Endothelial cell of umbilical vein (primary cell): Measurements from ENCODE around the gene SMAD9. TPM values are rescaled to one million over a fixed set of nuclear protein-coding genes. Genes with fewer than 3 reads are reported as not detected.

Experiments
- BruUV-seq: library from RNA; stranded (reverse); fragments of 400-500 nt; replicated peaks from 2 replicates; lab custom pipeline; 2021; lab: Mats Ljungman, UMichigan
- CTCF ChIA-PET: fragments of 300-600, 350-600 bp; sonication (Branson Sonifier 250); formaldehyde crosslinking; loops from one replicate; lab custom pipeline; 2021; ENCODE audit warnings: antibody characterized with exemption, inconsistent platforms; lab: Charles Lee
- POLR2A ChIA-PET: fragments of 300-600, 350-600 bp; sonication (Branson Sonifier 250); formaldehyde crosslinking; loops from one replicate; lab custom pipeline; 2021; ENCODE audit warnings: antibody characterized with exemption, inconsistent platforms; lab: Charles Lee
- DNase-seq: peaks from one replicate; pipeline ENCODE4 v3.0.0-alpha.2; 2011; ENCODE audit warnings: low read depth, low spot score
- FAIRE-seq: peaks from 2 replicates; lab custom pipeline; 2011; peaks lifted over from hg19 to GRCh38; lab: Jason Lieb, UNC
- H2AFZ ChIP-seq: 2 replicates; pipeline ENCODE4 v1.6.0; 2012; ENCODE audit warnings: low read depth, low read length, control low read depth, inconsistent platforms
- H3K27ac ChIP-seq: 2 replicates; pipeline ENCODE4 v1.5.1; 2011; ENCODE audit warnings: low read depth, mild to moderate bottlenecking, control low read depth, low read length, moderate library complexity; ENCODE audit not compliant: insufficient read depth
- H3K27me3 ChIP-seq, 2 experiments: 2 replicates each; pipeline versions ENCODE4 v1.6.0 to v1.6.1; 2011; ENCODE audit warnings: low read length in 2 of 2, mixed read lengths in 1 of 2; ENCODE audit not compliant: control insufficient read depth in 2 of 2, insufficient read depth in 2 of 2
- H3K36me3 ChIP-seq, 2 experiments: 2 replicates in 1 of 2; 3 replicates in 1 of 2; pipeline ENCODE4 v1.5.1; 2011; ENCODE audit warnings: low read length in 2 of 2, mild to moderate bottlenecking in 1 of 2, moderate library complexity in 1 of 2; ENCODE audit not compliant: control insufficient read depth in 2 of 2, insufficient read depth in 2 of 2; ENCODE audit errors: extremely low read depth in 1 of 2
- H3K4me1 ChIP-seq: 3 replicates; pipeline ENCODE4 v1.5.1; 2011; ENCODE audit warnings: mild to moderate bottlenecking, low read length; ENCODE audit not compliant: control insufficient read depth, insufficient read depth; ENCODE audit errors: extremely low read depth
- H3K4me2 ChIP-seq: 2 replicates; pipeline ENCODE4 v1.6.1; 2011; ENCODE audit warnings: low read length, control low read depth, mixed read lengths; ENCODE audit not compliant: insufficient read depth
- H3K4me3 ChIP-seq, 3 experiments: fragments of 200-600 bp in 1 of 3; sonication (generic), shearing (Covaris generic) in 1 of 3; replicated peaks in 1 of 3; 2 replicates each; pipeline ENCODE4 v1.5.1; 2011 to 2016; ENCODE audit warnings: control low read depth in 3 of 3, low read length in 3 of 3, mild to moderate bottlenecking in 2 of 3, inconsistent platforms in 1 of 3, low read depth in 1 of 3, moderate library complexity in 1 of 3; ENCODE audit not compliant: insufficient read depth in 1 of 3
- H3K79me2 ChIP-seq: 2 replicates; pipeline ENCODE4 v1.6.0; 2012; ENCODE audit warnings: low read length, inconsistent platforms; ENCODE audit not compliant: control insufficient read depth, insufficient read depth
- H3K9ac ChIP-seq: replicated peaks from 2 replicates; pipeline ENCODE3; 2011; ENCODE audit warnings: low read length, control low read depth; ENCODE audit not compliant: insufficient read depth; ENCODE audit errors: extremely low read depth
- H3K9me1 ChIP-seq: replicated peaks from 3 replicates; pipeline ENCODE4 v1.6.0; 2011; ENCODE audit warnings: mild to moderate bottlenecking, low read length; ENCODE audit not compliant: control insufficient read depth, insufficient read depth; ENCODE audit errors: extremely low read depth
- H3K9me3 ChIP-seq: replicated peaks from 2 replicates; pipeline ENCODE4 v1.5.1; 2012; ENCODE audit warnings: low read length, inconsistent platforms; ENCODE audit not compliant: control insufficient read depth, insufficient read depth
- H4K20me1 ChIP-seq: replicated peaks from 2 replicates; pipeline ENCODE3; 2011; ENCODE audit warnings: mild to moderate bottlenecking, low read length; ENCODE audit not compliant: control insufficient read depth, insufficient read depth; ENCODE audit errors: extremely low read depth
- EZH2 ChIP-seq: IDR thresholded peaks from 2 replicates; pipeline ENCODE4 v1.6.1; 2012; ENCODE audit warnings: borderline replicate concordance, low read depth, mild to moderate bottlenecking, moderate library complexity, low read length, inconsistent platforms; ENCODE audit not compliant: severe bottlenecking
- FOS ChIP-seq: IDR thresholded peaks from 2 replicates; pipeline ENCODE4 v1.6.1; 2011; ENCODE audit warnings: mild to moderate bottlenecking, low read length, moderate library complexity, borderline replicate concordance; ENCODE audit not compliant: insufficient read depth
- GATA2 ChIP-seq: IDR thresholded peaks from 2 replicates; pipeline ENCODE4 v1.7.0; 2011; ENCODE audit warnings: low read depth, mild to moderate bottlenecking, moderate library complexity, mixed read lengths, low read length; ENCODE audit not compliant: insufficient read length, insufficient read depth
- JUN ChIP-seq: IDR thresholded peaks from 2 replicates; pipeline ENCODE4 v1.6.1; 2011; ENCODE audit warnings: borderline replicate concordance, low read depth; ENCODE audit not compliant: insufficient read length, insufficient read depth
- MYC ChIP-seq: IDR thresholded peaks from one replicate; pipeline ENCODE4 v1.6.1; 2011; ENCODE audit warnings: mild to moderate bottlenecking, low read depth, low read length
- POLR2A ChIP-seq: IDR thresholded peaks from 2 replicates; pipeline ENCODE4 v1.6.1; 2012; ENCODE audit warnings: low read depth, mild to moderate bottlenecking, control low read depth, low read length
- POLR2AphosphoS5 ChIP-seq: IDR thresholded peaks from 2 replicates; pipeline ENCODE4 v1.6.1; 2012; ENCODE audit warnings: low read depth, mild to moderate bottlenecking, control low read depth, low read length, moderate library complexity; ENCODE audit not compliant: insufficient read depth
- dilution Hi-C: fragments of 300-500 bp; cut with MboI; formaldehyde crosslinking; loops from one replicate; pipeline ENCODE4 v1.15.0; 2019; ENCODE audit warnings: low sequenced_read_pairs; ENCODE audit not compliant: extremely low pct_ligation_motif_present
- intact Hi-C: fragments of 100-400 bp; cut with micrococcal nuclease; formaldehyde crosslinking; loops from one replicate; pipeline ENCODE4 v1.10.0; 2022
- polyA plus RNA-seq, 4 experiments: library from polyadenylated mRNA; depleted of rRNA in 3 of 4; stranded (reverse) in 3 of 4; unstranded in 1 of 4; fragments of >200 nt; gene quantifications; 2 replicates each; pipeline versions ENCODE4 v1.2.1 to v1.2.3, GENCODE V29; 2011 to 2012; ENCODE audit warnings: missing spikeins in 1 of 4
- total RNA-seq: library from RNA; stranded (reverse); gene quantifications from 2 replicates; pipeline ENCODE4 v1.2.3, GENCODE V29; 2021
- TF ChIP-seq, protein P1 (sequence below): IDR thresholded peaks from 2 replicates; pipeline ENCODE4 v1.6.1; 2011; ENCODE audit not compliant: insufficient read depth, insufficient read length
- TF ChIP-seq, protein P2 (sequence below), 2 donors: IDR thresholded peaks; 1 replicate in 1 of 2; 2 replicates in 1 of 2; pipeline ENCODE4 v1.5.1; 2011; ENCODE audit warnings: low read length in 2 of 2, mild to moderate bottlenecking in 2 of 2, moderate library complexity in 2 of 2, control low read depth in 1 of 2, inconsistent platforms in 1 of 2, low read depth in 1 of 2; ENCODE audit not compliant: insufficient read depth in 1 of 2; ENCODE audit errors: extremely low read depth in 1 of 2

SMAD9 gene
- total and polyA plus RNA-seq, 2 donors (not counting 3 experiments of a cell fraction or from before 2014, with no cell fraction given) = 2.2 to 4.2 TPM

- no peak for FAIRE-seq
- dilution Hi-C loops = no loop called here
- no peaks in the 10 kb centered on the region for H3K4me1 ChIP-seq
- H4K20me1 ChIP-seq = no peaks in the 10 kb centered on the region
- no peak overlapping the region for H3K4me3 ChIP-seq
- no peaks in the 10 kb centered on the region for H3K9me1 ChIP-seq
- intact Hi-C loops = no loop called here
- H3K27ac ChIP-seq = no peak overlapping the region
- H2AFZ ChIP-seq = no peak overlapping the region
- ChIA-PET POLR2A (no interaction called here), CTCF (interaction anchor here (0.8 to 1.7 kb wide), 4 partner anchors 11 to 555 kb away, joined by 3 to 5 read pairs (median 3); no protein-coding TSS in a partner anchor)
- TF ChIP-seq JUN = no peak
- TF ChIP-seq MYC = no peak
- TF ChIP-seq FOS = no peak
- TF ChIP-seq, protein P1, sequence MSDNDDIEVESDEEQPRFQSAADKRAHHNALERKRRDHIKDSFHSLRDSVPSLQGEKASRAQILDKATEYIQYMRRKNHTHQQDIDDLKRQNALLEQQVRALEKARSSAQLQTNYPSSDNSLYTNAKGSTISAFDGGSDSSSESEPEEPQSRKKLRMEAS = no peak
- TF ChIP-seq, protein P2, sequence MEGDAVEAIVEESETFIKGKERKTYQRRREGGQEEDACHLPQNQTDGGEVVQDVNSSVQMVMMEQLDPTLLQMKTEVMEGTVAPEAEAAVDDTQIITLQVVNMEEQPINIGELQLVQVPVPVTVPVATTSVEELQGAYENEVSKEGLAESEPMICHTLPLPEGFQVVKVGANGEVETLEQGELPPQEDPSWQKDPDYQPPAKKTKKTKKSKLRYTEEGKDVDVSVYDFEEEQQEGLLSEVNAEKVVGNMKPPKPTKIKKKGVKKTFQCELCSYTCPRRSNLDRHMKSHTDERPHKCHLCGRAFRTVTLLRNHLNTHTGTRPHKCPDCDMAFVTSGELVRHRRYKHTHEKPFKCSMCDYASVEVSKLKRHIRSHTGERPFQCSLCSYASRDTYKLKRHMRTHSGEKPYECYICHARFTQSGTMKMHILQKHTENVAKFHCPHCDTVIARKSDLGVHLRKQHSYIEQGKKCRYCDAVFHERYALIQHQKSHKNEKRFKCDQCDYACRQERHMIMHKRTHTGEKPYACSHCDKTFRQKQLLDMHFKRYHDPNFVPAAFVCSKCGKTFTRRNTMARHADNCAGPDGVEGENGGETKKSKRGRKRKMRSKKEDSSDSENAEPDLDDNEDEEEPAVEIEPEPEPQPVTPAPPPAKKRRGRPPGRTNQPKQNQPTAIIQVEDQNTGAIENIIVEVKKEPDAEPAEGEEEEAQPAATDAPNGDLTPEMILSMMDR (IDR thresholded peaks at IDR 0.05; ENCODE audit: extremely low read depth in 1 of 2, insufficient read depth in 1 of 2, low read depth in 1 of 2, low read length in 2 of 2) = no peak
- no peak for TF ChIP-seq POLR2A
- TF ChIP-seq EZH2 = no peak
- TF ChIP-seq GATA2 = no peak
- TF ChIP-seq POLR2AphosphoS5 = no peak
- H3K27me3 ChIP-seq = no peaks in the 10 kb centered on the region
- H3K4me2 ChIP-seq = no peak overlapping the region
- BruUV-seq = no TSS peak
- H3K9me3 ChIP-seq = no peaks in the 10 kb centered on the region
- DNase-seq = no peak
- H3K9ac ChIP-seq = no peak overlapping the region
- no peaks in the 10 kb centered on the region for H3K79me2 ChIP-seq
- H3K36me3 ChIP-seq = peaks cover 0 to 2% of the 10 kb centered on the region in 2 experiments
Observed at GRCh38 chr13:36837354-36838092, 82.5 kb downstream of the SMAD9 start.
